ENCODE results near the gene FKBP5.

GRCh38 chr6:35552285-35552917, 136.3 kb downstream of the FKBP5 start:
- TF ChIP-seq EZH2phosphoT487 (IDR thresholded peaks at IDR 0.05; ENCODE audit: borderline replicate concordance, low read depth, low read length) (no peak), CTCF (conservative IDR thresholded peaks at IDR 0.05; ENCODE audit: low read length) (peak; percentile 95)
